Activated CD8-positive, alpha-beta memory T cell treated with anti-CD3 and anti-CD28 coated beads for 1 hour (primary cell): ENCODE measurements around the gene MICAL2.

Experiments used
- DNase-seq, 2 donors: peaks; one replicate each; pipeline ENCODE4 v3.0.0-alpha.2; 2020; ENCODE audit warnings: low read depth in 1 of 2; ENCODE audit errors: extremely low read depth in 1 of 2

The MICAL2 gene

DNA sequence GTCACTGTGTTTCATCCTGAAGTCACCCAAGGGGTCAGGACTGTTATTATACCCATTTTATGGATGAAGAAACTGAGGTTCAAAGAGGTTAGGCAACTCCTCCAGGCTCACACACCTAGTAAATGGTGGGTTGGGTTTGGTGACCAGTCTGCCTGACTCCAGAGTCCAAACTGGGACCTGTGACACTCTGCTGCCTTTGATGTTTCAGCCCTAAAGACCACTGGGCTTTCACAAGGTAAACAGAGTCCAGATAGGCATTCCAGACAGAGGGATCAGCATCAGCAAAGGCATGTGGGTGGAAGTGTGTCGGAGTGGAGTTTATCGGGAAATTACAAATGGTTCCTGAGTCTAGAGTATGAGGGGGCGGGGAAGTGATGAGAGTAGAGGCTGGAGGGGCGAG lies 38.5 kb downstream of the MICAL2 start:
- no peak for DNase-seq

DNA sequence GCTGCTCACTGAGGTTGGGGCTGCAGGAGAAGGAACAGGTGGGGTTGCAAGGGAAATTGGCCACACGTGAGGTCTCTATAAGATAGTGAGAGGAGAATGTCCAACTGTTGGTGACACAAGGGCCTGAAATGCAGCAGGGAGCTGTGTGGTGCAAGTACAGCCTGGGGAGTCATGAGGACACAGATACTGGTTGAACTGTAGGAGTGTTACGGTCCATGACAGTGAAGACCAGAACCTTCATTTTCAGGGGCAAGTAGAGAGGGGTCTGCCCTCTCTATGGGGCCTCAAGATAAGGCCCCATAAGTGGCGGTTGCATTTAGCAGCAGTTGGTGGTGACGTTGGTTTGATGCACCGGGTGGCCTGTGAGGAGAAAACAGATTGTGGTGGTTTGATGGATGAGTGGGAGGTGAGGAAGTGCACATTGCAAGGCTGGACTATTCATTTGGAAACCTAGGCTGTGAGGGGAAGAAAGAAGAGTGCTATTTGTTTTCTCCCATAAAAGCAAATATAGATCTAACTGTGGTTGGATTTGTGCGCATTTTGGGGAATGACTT lies 39.4 kb downstream of the MICAL2 start:
- DNase-seq: no peak

DNA sequence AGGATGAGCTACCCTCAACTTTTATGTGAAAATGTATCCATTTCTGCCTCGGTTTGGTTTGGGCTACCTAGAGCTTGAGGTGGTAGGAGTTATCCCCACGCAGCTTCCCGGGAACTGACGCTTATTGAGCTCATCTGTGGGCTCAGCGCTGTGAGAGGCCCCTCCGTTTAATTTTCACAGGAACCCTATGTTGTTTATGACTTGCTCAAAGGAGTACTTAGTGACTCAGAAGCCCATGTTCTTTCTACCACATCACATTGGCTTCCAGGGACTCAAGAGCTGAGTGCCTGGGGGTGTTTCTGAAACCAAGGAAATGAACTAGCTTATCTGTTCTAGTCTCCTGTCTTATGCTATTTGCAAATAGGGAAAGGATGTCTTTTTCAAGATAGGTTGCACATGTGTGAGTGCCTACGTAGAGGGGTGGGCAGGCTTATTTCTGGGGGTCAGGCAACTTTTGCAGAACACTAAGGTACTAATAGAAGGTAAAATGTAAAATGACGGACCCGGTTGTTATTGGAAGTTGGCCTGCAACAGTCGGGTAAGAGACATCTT lies 40.5 kb downstream of the MICAL2 start:
- no peak for DNase-seq

DNA sequence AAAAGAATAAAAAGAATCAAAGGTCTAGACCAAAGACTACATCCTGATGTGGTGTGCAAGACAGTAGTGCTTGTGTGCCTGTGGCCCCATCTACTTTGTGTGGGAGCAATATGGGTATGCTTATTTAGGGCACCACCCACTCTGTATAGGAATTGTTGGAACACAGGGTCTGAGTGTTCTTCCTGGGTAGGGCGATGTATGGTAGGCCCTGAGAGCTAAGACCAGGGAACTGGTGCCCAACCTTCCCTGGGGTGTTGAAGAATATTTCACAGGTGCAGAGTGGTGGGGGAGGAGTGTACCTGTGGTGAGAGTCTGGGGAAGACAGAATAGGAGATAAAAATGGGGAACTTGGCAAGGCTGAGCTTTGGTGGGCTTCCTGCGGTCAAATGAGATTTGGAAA lies 41.9 kb downstream of the MICAL2 start:
- no peak for DNase-seq

DNA sequence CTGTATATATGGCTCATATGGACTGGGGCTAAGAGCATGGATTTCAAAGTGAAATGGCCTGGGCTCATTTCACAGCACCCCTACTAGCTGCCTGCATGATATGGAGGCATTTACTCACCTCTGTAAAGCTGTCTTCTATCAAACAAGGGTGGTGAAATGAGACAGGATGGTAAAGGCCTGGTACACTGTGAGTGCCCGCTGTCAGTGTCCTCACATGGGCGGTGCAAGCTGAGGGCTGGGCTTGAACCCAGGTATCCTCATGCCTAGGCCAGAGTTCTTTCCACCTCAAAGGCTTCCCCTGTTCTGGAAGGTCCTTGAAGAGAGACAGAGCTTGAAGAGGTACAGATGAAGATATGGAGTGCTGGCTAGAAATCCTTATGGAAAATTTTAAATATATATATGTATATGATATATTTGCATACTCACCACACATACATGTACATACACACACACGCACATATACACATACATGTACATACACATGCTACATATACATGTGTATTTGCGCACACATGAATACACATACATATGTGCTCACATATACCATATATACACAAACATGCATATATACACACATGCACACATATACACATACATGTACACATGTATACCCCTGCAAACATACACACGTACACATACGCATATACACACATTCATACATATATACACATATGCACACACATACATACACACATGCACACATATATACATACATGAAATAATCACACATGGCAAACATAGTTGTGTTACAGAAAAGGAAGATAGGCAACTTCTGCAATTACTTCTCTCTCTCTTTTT lies 44.7 kb downstream of the MICAL2 start:
- DNase-seq: no peak

DNA sequence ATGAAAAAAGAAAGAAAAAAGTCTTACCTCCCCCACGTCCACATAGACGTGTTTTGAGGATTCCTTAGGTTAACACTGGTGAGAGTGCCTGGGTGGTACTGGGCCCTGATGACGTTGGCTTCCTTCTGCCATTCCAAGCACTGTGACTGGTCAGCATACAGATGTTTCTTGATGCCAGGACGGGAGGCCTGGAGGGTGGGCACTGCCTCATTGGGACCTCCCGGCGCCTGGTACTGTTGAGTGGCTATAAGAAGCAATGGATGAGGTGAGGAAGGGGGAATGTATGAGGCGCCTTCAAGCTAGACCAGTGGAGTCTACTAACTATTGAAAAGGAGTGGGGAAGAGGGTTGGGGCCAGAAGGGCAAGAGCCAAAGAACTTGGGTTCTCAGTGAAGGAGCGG lies 45.3 kb downstream of the MICAL2 start:
- DNase-seq: no peak

DNA sequence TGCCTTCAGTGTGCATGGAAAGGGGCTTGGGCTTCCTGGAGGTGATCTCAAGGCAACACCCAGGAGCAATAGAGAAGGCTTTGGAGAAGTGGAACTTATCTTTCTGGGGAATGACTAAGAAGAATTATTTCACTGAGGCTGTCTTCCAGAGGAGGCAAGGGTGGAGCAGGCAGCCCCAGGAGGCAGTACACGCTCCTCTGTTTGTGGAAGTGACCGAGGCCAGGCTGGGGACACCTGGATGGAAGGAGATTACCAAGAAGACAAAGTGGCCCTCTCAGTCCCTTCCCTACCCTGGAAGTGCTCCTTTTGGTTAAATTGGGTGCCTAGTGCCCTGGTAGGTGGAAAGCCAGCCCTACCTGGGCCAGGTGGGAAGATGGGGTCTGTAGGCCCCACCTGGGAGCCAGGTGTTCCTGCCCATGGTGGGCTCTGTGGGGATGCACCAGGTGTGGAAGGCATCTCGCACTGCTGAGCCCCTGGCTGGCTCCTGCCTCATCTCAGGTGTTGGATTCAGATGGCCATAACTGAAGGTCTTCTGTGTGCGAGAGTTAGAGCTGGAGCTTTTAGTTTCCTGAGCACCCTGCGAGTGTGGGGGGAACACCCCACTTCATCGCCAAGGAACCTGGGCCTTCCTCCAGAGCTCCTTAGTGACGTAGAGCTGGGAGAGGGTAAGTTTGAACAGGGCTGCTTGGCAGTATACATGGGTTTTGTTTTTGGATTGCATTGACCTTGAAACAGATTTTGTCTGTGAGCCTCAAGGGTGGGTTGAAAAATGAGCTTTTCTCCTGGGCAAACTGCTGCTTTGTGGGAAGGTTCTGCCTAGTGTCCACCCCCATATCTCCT lies 46.1 kb downstream of the MICAL2 start:
- DNase-seq: no peak

DNA sequence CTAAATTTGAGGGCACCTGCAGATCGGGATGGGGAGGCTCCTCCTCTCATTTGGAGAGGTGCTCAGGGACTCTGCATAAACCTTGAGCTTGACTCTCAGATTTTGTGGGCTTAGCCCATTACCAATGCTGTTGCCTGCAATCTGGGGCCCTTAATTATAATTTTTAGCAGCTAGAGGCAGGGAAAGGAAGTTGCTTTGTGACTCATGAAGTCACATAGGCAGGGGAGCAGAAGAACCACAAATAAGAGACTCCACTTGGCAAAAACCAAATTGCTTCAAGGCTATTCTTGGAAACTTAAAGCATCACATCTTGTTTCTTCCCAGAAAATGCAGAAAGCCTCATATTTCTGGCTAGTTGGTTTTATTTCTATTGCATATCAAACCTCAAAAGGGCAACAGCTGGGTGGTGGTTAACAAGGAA lies 46.9 kb downstream of the MICAL2 start:
- DNase-seq: no peak

DNA sequence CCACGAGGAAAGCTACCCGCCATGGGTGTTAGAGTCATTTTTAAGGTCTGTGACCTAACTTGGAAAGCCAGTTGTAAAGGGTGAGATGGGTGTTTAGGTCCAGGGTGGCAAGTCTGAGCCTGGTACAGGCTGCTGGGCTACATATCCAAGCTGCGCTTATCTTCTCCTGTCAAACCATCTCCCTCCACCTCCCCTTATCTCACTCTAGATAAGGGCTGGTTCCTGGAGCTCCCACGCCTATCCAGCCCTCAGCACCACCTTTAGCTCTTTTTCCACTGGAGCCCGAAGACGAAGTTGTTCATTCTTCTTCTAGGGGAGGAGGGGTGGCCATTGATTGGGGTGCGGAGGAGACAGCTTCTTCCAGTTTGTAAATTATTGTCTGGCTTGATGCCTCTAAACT lies 48.5 kb downstream of the MICAL2 start:
- DNase-seq: no peak

DNA sequence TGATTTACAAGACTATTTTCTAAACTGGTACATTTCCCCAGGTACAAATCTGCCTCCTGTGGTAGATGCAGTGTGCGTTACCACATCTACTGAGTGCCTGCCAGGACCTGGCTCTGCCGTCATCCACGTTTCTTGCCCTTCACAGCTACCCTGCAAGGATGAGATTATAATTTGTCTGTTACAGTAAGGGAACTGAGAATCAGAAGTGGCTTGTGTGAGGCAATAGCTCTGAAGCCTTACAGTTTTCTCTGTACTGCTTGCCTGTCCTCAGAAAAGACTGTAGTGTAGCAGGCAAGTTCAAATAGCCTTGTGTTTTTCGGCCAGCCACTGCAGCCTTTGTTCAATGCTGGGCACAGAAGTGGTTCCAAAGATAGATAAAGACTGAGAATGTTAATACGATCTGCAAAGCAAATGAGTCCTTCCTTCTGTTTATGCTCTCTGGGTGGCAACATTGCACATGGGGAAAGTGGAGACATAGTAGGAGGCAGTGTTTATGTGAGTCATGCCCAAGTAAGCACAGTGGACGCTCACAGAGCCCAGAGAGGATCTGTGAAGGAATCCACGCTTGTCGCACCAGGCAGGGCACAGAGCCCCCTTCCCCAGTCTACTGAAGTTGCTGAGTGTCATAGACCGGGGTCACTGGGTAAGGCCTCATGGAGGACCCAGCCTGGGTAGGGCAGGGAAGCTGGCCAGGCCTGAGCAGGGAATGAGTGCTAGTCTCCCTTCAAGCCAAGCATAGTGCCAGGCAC lies 49.1 kb downstream of the MICAL2 start:
- DNase-seq: no peak

DNA sequence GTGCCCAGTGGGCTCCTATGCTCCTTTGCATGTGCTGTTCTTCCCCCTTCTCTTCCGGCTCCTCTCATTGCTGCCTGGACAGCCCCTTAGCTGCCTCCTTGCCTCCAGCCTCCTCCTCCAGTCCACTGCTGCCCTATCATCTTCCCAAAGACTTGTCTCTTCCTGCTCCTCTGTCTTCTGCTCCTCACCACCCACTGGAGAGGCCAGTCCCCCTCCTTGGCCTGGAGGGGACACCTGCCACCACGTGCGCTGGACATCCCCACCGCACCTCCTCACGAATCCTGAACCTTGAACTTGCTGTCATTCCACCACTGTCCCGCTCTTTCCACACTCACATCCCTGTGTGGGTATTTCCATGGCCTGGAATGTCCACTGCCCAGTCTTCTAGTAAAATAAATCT lies 49.8 kb downstream of the MICAL2 start:
- no peak for DNase-seq

DNA sequence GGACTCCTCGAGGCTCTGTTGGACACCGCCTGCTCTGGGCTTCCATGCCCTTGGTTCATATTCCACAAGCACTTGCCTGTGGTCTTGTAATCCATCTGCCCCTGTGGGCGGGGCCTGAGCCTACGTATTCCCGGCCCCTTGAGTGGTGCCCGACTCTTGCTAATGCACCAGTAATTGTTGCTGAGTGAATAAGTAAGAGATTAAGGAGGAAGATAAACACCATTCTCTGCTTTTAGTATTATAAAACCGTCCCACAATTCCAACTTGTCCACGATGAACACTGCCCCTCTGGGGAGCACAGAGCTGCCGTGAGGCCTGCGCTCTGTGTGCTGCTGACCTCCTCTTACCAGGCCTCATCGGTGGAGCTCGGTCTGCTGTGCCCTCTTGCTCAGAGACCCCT lies 50.3 kb downstream of the MICAL2 start:
- DNase-seq: no peak

DNA sequence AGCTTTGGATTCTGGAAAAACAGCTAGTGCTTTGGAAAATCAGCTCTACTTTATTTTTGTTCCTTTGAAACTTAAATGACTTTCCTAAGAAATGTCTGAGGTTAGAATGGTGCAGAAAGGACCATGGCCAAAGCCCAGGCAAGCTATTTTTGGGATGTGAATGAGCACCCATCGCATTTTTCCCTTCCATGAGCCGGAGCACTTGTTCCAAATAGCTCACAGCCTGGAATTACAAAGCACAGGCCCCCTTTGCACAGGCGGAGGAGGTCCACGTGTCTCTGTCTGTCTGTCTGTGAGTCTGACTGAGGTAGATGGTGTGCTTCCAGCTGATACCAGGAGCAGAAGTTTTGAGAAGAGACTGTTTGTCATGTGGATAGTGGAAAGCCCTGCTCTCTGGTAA lies 50.7 kb downstream of the MICAL2 start:
- DNase-seq: no peak

DNA sequence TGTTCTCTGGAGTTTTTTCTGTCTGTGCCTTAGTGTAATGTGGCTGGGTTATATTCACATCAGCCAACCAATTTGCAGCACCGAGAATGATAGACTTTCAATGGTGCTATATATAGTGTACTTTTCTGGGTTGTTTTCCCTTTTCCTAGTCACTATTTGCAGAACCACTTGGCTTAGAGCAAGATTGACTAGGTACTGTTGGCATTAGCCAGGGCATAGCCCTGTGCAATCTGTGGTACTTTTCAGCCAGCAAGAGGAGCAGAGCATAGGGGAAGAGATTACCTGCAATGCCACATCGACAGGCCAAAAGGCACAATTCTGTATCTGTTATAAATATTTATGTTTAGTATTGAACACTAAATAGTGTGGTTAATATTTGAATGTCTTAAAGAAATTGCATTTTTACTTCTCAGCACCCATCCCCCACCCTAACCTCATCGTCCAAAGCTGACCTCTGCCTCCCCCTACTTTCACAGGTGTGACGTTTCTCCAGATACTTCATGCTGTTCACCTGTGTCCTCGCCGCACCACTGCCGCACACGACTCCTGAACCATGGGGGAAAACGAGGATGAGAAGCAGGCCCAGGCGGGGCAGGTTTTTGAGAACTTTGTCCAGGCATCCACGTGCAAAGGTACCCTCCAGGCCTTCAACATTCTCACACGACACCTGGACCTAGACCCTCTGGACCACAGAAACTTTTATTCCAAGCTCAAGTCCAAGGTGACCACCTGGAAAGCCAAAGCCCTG lies 51.4 kb downstream of the MICAL2 start:
- DNase-seq: no peak

DNA sequence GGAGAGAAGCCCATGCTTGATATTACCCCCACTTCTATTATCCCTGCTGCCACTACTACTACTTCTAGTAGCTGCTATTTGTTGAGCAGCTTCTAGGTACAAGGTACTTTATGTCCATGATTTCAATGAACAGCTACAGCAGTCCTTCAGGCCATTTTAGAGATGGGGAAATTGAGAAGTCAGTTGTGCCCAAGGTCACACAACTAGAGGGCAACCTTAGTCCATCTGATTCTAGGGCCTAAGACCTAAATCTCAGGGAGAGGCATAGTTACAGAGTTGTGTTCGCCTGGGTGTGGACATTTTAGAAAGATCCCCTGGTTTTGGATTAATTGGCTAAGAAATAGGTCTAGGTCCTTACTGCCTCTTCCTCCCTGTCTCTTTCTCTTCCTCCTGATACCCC lies 52.3 kb downstream of the MICAL2 start:
- no peak for DNase-seq

DNA sequence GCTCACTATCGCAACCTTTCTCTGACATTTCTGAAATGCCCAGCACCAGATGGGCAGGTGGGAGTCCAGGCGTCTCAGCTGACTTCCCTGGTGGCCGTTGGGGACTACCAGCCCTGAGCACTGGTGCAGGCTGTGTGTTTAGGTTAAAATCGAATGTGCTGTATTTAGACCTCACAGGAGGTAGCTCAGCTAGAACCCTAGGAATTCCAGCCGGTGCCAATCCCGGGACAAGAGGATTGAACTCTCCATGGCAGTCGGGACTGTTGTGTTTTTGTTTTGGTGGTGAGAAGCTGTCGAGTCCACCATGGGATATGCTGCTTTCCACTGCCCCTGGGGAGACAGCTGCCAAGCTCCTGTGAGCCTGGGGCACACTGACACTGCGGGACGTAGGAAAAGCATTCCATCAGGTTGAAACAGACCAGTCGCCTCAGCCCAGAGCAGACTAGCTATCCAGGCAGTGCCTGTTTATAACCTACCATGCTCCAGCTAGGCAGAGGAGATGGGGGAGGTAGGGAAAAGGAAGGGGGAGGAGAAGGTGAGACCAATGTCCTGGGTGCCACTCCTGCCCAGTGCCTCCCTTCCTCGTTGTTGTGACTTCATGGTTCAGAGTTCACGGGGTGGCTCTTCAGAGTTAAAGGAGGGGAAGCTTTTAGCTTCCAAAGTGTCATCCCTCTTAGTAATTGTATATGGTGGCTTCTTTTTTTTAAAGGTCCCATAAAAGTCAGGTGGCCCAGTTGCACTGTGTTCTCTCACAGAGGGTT lies 53.0 kb downstream of the MICAL2 start:
- no peak for DNase-seq

DNA sequence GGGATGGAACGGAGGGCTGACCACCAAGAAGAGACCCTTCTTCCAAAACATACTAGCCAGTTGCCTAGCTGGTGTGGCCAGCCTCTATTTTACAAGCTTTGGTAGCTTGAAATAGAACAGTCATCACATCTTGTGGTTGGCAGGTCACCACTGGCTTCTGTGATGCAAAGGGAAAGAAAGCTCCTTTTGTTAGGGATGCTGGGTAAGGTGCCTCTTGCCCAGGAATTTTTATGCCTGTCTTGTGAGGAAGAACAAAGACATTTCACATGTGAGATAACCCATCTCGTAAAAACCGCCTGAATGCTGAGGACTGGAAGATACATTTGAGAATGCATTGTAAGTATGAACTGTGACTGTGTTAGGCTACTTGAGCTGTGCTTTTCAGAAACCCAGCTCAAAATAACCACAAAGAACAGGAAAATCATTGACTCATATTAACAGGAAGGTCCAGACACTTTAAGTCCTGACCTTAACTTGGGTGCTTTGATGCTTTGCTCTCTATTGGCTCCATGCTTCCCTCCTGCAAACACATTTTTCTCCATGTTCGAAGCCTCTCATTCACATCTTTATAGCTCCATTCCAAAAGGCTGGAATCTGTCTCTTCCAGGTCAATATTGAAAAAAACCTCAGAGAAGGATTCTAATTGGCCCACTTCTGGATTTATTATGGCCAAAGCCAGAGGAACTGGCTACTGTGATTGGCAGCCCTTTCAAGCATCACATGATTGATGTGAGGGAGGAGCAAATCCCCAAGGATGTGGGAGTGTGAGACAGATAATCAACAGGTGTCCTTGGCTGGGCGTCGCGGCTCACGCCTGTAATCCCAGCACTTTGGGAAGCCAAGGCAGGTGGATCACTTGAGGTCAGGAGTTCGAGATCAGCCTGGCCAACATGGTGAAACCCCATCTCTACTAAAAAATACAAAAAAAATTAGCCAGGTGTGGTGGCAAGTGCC lies 53.9 kb downstream of the MICAL2 start:
- no peak for DNase-seq

DNA sequence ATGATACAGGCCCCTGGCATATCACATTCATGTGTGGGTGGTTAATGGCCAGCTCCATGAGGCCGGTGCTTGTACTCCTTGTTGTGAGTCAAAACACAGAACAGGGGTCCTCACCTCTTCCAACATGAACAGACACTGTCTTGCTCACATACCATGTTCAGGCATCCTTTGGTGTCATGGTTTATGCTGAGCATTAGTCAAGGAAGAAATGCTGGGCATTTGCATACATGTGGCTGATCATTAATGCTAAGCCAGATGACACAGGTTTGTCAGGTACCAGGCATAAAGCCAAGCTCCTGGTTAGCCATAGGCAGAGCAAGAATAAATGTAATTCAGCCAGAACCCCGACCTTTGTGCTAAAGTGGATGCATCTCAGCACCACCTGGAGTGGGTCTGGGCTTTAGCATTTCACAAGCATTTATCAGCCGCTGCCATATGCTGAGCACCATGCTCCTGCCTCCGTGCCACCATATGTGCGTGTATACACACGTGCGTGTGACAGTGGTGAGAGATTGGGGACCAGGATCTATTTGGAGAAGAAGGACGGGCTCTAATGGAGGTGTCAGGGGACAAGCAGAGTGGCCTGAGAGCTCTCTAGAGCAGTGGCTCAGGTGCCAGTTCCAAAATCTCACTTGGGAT lies 55.0 kb downstream of the MICAL2 start:
- DNase-seq: no peak
